RWPE2 (cell line): Measurements from ENCODE around the gene UNC45A.
A peak's percentile ranks its signal among the peaks of the same experiment; 100 is the strongest.

Experiments
- ATAC-seq: fragments of 200-7000 bp; cut with Tn5 transposase; 3 replicates; pipeline ENCODE4 v1.9.1; 2021; ENCODE audit warnings: low read depth
- DNase-seq: peaks from one replicate; pipeline ENCODE4 v3.0.0-alpha.2; 2020; ENCODE audit warnings: low spot score
- H3K27ac ChIP-seq: fragments of 450-650 bp; 2 replicates; pipeline ENCODE4 v1.5.1; 2017; ENCODE audit warnings: mild to moderate bottlenecking; ENCODE audit not compliant: poor library complexity, severe bottlenecking
- H3K27me3 ChIP-seq: fragments of 250-450 bp; sonication (Bioruptor Pico); 2 replicates; pipeline ENCODE4 v1.5.1; 2021; ENCODE audit warnings: mild to moderate bottlenecking, moderate library complexity; ENCODE audit not compliant: insufficient read depth, poor library complexity, severe bottlenecking
- H3K36me3 ChIP-seq: fragments of 250-450 bp; sonication (Bioruptor Pico); 2 replicates; pipeline ENCODE4 v1.5.1; 2020; ENCODE audit warnings: low read depth, mild to moderate bottlenecking, moderate library complexity
- H3K4me1 ChIP-seq: fragments of 250-450 bp; sonication (Bioruptor Pico); 2 replicates; pipeline ENCODE4 v1.5.1; 2021; ENCODE audit warnings: mild to moderate bottlenecking, moderate library complexity; ENCODE audit not compliant: insufficient read depth, poor library complexity, severe bottlenecking
- H3K4me3 ChIP-seq: fragments of 250-450 bp; sonication (Bioruptor Pico); 2 replicates; pipeline ENCODE4 v1.5.1; 2021; ENCODE audit warnings: mild to moderate bottlenecking, moderate library complexity; ENCODE audit not compliant: severe bottlenecking
- H3K9me3 ChIP-seq: fragments of 250-450 bp; sonication (Bioruptor Pico); 2 replicates; pipeline ENCODE4 v1.5.1; 2021; ENCODE audit warnings: mild to moderate bottlenecking, moderate library complexity; ENCODE audit not compliant: severe bottlenecking
- TF ChIP-seq, protein P1 (sequence below): fragments of 450-650 bp; IDR thresholded peaks from one replicate; pipeline ENCODE4 v1.5.1; 2017; ENCODE audit warnings: mild to moderate bottlenecking, moderate library complexity; ENCODE audit not compliant: poor library complexity, severe bottlenecking

UNC45A gene

GRCh38 chr15:90932660-90932991, 2.5 kb upstream of the UNC45A start:
- H3K27me3 ChIP-seq = no peaks in the 10 kb centered on the region
- peaks cover 17% of the 10 kb centered on the region for H3K4me1 ChIP-seq
- H3K4me3 ChIP-seq = peak overlapping the region; percentile 81
- TF ChIP-seq, protein P1, sequence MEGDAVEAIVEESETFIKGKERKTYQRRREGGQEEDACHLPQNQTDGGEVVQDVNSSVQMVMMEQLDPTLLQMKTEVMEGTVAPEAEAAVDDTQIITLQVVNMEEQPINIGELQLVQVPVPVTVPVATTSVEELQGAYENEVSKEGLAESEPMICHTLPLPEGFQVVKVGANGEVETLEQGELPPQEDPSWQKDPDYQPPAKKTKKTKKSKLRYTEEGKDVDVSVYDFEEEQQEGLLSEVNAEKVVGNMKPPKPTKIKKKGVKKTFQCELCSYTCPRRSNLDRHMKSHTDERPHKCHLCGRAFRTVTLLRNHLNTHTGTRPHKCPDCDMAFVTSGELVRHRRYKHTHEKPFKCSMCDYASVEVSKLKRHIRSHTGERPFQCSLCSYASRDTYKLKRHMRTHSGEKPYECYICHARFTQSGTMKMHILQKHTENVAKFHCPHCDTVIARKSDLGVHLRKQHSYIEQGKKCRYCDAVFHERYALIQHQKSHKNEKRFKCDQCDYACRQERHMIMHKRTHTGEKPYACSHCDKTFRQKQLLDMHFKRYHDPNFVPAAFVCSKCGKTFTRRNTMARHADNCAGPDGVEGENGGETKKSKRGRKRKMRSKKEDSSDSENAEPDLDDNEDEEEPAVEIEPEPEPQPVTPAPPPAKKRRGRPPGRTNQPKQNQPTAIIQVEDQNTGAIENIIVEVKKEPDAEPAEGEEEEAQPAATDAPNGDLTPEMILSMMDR = peak; percentile 87
- peak overlapping the region; percentile 62 for H3K27ac ChIP-seq
- H3K36me3 ChIP-seq = peaks cover 17% of the 10 kb centered on the region
- no peak for ATAC-seq
- DNase-seq = no peak
- H3K9me3 ChIP-seq = no peaks in the 10 kb centered on the region

- no peaks in the 10 kb centered on the region for H3K27me3 ChIP-seq
- no peak overlapping the region for H3K4me3 ChIP-seq
- TF ChIP-seq, protein P1 = no peak
- H3K27ac ChIP-seq = no peak overlapping the region
- DNase-seq (no peak), ATAC-seq (no peak)
- peaks cover 17% of the 10 kb centered on the region for H3K4me1 ChIP-seq
- peaks cover 23% of the 10 kb centered on the region for H3K36me3 ChIP-seq
- H3K9me3 ChIP-seq = no peaks in the 10 kb centered on the region
These were observed 1.8 kb upstream of the UNC45A start for GRCh38 chr15:90933301-90933700.

DNA sequence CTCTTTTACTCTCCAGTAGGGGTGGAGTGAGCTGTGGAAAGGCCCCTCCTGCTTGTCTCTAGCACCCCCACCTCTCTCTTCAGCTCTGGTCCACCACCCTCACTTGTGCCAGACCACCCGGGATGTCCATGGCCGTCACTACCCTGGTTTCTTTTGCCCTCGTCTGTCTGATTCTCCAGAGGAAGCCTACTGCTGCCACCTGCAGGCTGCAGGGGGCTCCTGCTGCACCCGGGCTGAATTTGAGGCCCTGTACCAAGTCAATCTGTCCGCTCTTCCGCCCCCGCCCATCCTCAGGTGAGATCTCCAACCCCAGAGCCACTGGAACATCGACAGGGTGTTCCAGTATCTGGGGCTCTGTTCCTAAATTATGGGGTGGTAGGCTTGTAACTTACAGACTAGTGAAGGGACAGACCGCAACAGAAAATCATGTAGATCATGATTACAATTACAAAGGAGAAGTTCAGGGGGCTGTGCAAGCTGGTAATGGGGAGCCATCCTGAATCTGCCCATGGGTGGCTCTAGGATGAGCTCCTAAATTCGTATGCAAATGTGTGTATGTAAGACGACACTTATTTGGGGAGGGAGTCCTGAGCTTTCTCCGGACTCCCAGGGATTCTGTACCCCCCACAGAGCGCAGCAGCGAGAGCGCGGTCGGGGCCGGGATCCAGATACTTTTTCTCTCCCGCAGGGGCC, 683 bp upstream of the UNC45A start:
- no peaks in the 10 kb centered on the region for H3K9me3 ChIP-seq
- no peaks in the 10 kb centered on the region for H3K27me3 ChIP-seq
- peaks cover 10% of the 10 kb centered on the region for H3K4me1 ChIP-seq
- DNase-seq = peak; percentile 95
- H3K4me3 ChIP-seq = peak overlapping the region; percentile 79
- no peak overlapping the region for H3K27ac ChIP-seq
- H3K36me3 ChIP-seq = peaks cover 34% of the 10 kb centered on the region
- TF ChIP-seq, protein P1 = peak; percentile 99
- ATAC-seq = peak; percentile 50

- Histone ChIP-seq H3K36me3 (peaks cover 57% of the 10 kb centered on the region), H3K4me3 (no peak overlapping the region), H3K27ac (no peak overlapping the region), H3K9me3 (no peaks in the 10 kb centered on the region), H3K4me1 (no peaks in the 10 kb centered on the region), H3K27me3 (no peaks in the 10 kb centered on the region)
- no peak for DNase-seq
- TF ChIP-seq, protein P1 = no peak
- no peak for ATAC-seq
These were observed 1.7 kb downstream of the UNC45A start for GRCh38 chr15:90936823-90937222.

GRCh38 chr15:90938261-90938660, 3.2 kb downstream of the UNC45A start:
- H3K4me1 ChIP-seq = no peaks in the 10 kb centered on the region
- no peaks in the 10 kb centered on the region for H3K9me3 ChIP-seq
- peaks cover 70% of the 10 kb centered on the region for H3K36me3 ChIP-seq
- no peak overlapping the region for H3K4me3 ChIP-seq
- DNase-seq (no peak), ATAC-seq (no peak)
- TF ChIP-seq, protein P1 = no peak
- H3K27me3 ChIP-seq = no peaks in the 10 kb centered on the region
- no peak overlapping the region for H3K27ac ChIP-seq
